DMS114 treated with DMSO at 0.1 percent for 48 hours (cell line): ENCODE results near the gene RALGPS1.
"Not testable (repeated sequence)": the region's sequence is repeated elsewhere in the genome, so short reads cannot be mapped to it uniquely, and the experiment has no call there.

Experiments used
- DNase-seq: peaks from one replicate; lab custom pipeline; 2025; ENCODE audit not compliant: unreplicated experiment; lab: John Stamatoyannopoulos, UW

The RALGPS1 gene

GRCh38 chr9:126985870-126986498, 71.4 kb downstream of the RALGPS1 start:
- no peak for DNase-seq

- DNase-seq = no peak
Observed at GRCh38 chr9:126986506-126986951, 71.9 kb downstream of the RALGPS1 start.

GRCh38 chr9:126988857-126989256, 74.3 kb downstream of the RALGPS1 start:
- no peak for DNase-seq

DNA sequence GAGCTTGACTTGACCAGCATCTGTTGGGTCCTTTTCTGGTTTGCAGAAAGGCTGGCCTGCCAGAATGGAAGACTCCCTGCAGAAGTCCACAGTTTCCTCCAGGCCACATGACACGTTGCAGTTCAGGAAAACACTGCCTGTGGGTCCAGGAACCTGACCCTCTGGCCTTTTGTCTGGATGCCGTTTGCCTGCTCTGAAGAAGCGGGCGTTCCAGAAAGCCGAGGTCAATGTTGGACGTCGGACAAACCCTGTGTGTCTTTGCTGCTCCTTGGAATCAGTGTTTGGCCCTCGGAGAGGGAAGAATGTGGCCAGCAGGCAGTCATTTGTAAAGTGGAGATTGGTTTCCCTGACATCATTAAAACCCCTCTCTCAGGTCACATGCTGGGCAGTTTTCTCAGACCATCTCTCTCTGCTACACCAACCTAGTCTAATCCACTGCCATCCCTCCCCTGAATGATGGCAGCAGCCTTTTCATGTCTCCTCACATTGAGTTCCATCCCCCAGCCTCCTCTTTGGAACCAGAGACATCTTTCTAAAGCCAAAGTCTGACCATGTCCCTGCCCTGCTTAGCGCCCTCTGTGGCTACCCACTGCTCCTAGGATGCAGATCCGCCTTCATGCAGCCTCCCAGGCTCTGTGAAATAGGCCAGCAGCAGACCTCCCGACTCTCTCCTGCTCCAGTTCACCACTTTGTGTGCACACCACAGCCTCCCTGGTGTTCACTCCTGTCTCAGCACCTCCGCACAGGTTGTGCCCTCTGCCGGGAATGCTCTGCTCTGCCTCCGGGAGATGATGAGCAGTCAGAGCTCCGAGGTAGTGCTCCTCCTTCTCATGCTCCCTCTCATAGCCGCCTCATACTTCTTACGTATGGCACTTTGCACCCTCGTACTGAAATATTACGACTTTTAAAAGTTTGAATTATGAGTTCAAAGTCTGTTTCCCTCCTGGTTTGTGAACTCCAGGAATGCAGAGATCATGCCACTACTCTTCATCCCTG, 75.6 kb downstream of the RALGPS1 start:
- no peak for DNase-seq

- DNase-seq = no peak
Observed at GRCh38 chr9:126991183-126991582, 76.6 kb downstream of the RALGPS1 start.

DNA sequence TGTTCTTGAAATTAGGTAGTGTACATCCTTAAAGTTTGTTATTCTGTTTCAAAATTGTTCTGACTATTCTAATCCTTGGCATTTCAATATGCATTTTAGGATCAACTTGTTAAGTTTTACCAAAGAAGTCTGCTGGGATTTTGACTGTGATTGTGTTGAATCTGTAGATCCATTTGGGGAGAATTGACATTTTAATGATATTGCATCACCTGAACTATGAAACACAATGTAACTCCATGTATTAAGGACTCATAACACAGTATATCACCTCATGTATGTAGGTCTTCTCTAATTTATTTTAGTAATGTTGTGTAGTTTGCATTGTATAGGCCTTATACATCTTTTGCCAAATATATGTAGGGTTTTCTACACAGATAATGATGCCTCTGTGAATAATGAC, 77.8 kb downstream of the RALGPS1 start:
- DNase-seq = no peak

GRCh38 chr9:126999315-127000068, 84.9 kb downstream of the RALGPS1 start:
- DNase-seq = no peak

DNA sequence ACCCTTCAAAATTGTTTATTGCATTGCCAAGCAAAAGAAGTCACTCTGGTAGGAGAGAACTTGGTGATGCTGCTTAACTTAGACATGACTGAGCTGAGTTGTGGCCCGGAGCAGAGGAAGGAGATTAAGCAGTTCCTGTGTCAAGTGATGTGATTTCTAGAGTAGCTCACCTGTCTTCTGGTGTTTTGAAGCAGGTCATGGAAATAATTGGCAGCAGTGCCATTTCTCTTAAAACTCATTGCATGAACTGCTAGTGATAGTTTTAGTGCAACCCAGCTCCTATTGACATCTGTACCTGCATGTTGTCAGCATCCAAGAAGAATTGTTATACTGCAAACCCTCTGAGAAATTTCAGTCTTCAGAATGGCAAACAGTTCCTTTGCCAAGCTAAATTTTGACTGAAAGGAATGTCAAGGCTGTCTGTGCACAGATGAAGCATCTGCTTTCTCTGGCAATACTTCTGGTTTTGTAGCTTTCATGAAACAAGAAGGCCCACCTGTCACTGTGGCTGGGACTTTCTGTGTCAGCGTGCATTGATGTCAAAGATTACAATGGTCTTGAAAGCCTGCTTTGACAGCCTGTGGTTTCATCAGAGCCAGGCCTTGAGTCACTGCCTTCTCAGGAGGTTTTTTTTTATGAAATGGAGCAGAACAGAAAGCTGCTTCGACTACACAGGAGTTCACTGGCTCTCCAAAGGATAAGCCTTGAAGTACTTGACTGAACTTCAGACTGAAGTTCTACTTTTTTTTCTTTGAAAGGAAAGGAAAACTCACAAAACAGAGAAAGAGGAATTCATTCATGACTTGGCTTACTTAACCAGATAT, 90.6 kb downstream of the RALGPS1 start:
- no peak for DNase-seq

- no peak for DNase-seq
Observed at GRCh38 chr9:127005770-127006314, 91.3 kb downstream of the RALGPS1 start.

GRCh38 chr9:127007638-127008037, 93.1 kb downstream of the RALGPS1 start:
- DNase-seq = no peak

DNA sequence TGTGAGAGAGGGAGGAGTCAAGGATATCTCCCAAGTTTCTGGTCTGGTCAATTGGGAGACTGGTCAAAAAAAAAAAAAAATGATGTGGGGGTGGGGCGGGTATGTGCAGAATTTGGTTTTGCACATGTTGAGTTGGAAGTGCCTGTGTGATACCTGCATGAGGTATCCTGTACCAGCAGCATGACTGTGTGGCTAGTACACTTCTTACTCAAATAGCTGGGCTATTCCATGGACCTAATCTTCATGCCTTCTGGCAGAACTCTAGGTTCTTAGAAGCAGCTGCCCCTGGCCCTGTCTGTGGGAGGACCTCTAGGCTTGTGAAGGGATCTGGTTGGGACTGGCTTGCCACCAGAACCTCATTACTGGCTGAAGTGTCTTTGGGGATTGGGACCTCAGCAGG, 93.5 kb downstream of the RALGPS1 start:
- DNase-seq = no peak

DNA sequence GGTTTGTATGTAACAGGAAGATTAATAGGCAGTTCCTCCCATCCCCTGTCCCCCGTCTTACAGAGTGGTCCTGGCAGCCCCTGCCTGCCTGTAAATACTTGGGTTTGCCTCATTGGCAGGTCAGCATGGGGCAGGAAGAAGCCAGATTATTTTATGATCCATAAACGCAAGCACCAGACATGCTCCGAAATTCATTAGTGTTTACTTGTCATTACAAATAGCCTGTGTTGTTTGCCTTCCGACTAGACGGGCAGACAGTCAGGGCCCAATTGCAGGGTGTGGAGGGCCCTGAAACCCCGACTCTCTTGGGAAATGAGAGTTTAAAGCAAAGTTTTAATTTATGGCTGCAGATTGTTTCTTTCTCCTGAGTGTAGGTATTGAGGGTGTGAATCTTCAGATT, 97.2 kb downstream of the RALGPS1 start:
- DNase-seq = no peak

DNA sequence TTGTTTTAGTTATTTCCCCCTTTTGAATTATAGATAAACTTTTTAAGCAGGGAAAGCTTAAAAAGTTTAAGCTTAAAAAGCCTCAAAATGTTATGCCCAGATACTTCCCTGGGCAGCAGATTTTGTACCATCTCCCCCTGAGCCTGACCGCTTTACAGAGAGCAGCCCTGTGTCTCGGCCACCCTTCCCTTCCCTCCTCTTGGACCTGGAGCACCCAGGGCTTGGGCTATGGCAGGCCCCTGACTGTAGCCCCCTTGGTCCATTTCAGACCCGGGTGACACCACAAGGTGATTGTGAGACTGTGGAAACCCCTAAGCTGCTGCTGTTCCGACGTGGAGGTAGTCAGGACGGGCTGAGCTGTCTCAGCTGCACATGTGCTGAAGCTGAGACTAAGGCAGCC, 97.7 kb downstream of the RALGPS1 start:
- no peak for DNase-seq

DNA sequence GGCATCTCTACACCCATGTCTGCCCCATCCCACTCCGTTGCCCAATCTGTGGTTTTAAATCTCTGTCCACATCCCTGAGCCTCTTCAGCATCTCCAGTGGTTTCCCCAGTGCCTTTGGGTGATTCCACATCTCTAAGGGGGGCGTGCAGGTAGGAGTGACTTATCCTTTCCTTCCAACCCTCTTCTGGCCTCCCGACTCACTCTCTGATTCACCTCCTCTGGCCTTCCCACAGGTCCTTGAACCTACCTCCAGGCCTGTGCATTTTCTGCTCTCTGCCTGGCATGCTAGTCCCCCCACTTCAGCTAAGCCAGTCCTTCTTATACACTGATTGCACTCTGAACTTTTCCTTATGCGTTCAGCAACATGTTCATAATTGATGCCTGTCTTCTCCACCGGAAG, 99.0 kb downstream of the RALGPS1 start:
- no peak for DNase-seq

DNA sequence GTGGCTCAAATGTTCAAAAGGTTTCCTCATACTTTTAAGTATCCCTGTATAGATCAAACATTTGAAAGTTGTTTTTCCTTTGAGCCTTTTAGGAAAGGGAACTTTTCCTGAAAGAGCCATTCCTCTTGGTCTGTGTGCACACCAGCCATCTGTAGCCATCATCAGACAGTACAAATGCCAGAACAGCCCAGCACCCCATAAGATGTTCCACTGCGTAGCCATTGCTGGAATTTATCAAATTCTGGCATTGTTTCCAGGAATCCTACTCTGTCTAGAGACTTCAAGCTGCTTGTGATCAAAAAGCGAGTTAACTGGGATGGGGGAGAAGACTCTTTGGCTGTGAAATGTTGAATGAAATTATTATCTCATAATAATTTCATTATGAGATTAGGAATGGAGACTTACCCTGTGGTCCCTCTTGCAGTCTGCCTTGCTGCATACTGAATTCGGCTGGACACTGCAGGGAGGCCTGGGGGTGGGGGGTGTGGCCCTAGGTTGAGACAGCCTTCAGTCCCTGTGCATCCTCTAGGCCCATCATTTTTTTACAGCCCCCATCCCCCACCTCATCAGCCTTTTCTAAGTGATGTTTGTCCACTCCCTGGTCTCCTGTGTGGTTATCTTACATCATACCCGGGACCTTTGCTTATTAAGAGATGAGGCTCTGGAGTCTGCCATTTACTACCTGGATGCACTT, 99.8 kb downstream of the RALGPS1 start:
- no peak for DNase-seq

GRCh38 chr9:127014910-127015540, 100.4 kb downstream of the RALGPS1 start:
- DNase-seq = no peak

- no peak for DNase-seq
Observed at GRCh38 chr9:127015921-127016512, 101.4 kb downstream of the RALGPS1 start.

- not testable (repeated sequence) for DNase-seq
Observed at GRCh38 chr9:127017979-127018378, 103.4 kb downstream of the RALGPS1 start.

DNA sequence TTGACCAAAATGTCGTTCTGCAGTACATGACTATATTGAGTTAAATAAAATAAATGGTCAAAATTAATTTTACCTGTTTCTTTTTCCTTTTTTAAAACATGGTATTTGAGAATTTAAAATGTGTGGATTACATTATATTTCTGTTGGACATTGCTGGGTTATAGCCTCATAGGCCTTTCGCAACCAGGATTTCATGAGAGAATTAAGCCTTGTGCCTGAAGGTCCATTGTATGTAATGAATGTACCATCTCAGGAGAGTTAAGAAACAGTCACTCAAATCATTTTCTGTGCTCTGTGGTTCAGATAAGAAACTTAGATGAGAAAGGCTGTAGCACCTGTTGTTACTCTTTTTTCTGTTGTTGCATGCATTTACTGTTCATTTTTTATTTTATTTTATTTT, 104.4 kb downstream of the RALGPS1 start:
- DNase-seq = no peak
